Activated CD8-positive, alpha-beta T cell treated with anti-CD3 and anti-CD28 coated beads, Interleukin-2, amount 10 ng/mL, durations not matched to agents 7 days and 5 days (primary cell): ENCODE measurements around the gene IFT25. TPM values are rescaled to one million over a fixed set of nuclear protein-coding genes. Genes with fewer than 3 reads are reported as not detected.
A peak's percentile ranks its signal among the peaks of the same experiment; 100 is the strongest.
"Not testable (repeated sequence)": the region's sequence is repeated elsewhere in the genome, so short reads cannot be mapped to it uniquely, and the experiment has no call there.

Source experiments
- ATAC-seq: fragments of 150-1000 bp; cut with Tn5 transposase; one replicate; pipeline ENCODE4 v1.10.0; 2021; ENCODE audit warnings: moderate library complexity
- CTCF ChIA-PET: fragments of 350-600 bp; sonication (Branson Sonifier 250); formaldehyde crosslinking; loops from one replicate; lab custom pipeline; 2021; ENCODE audit warnings: antibody characterized with exemption; lab: Charles Lee
- POLR2A ChIA-PET: fragments of 350-600 bp; sonication (Branson Sonifier 250); formaldehyde crosslinking; loops from one replicate; lab custom pipeline; 2021; ENCODE audit warnings: antibody characterized with exemption; lab: Charles Lee
- DNase-seq: peaks from one replicate; pipeline ENCODE4 v3.0.0-alpha.2; 2020
- H3K27ac Mint-ChIP-seq: one replicate; pipeline ENCODE4 v1.8.0; 2021; ENCODE audit warnings: mild to moderate bottlenecking, mixed read lengths
- H3K27me3 Mint-ChIP-seq: one replicate; pipeline ENCODE4 v1.8.0; 2021; ENCODE audit warnings: low read depth, mixed read lengths
- H3K36me3 Mint-ChIP-seq: one replicate; pipeline ENCODE4 v1.8.0; 2021; ENCODE audit warnings: low read depth, mixed read lengths
- H3K4me1 Mint-ChIP-seq: one replicate; pipeline ENCODE4 v1.8.0; 2021; ENCODE audit warnings: low read depth, mixed read lengths
- H3K4me3 Mint-ChIP-seq: one replicate; pipeline ENCODE4 v1.8.0; 2021; ENCODE audit warnings: mild to moderate bottlenecking, mixed read lengths
- H3K9me3 Mint-ChIP-seq: one replicate; pipeline ENCODE4 v1.8.0; 2022; ENCODE audit warnings: mixed read lengths; ENCODE audit not compliant: insufficient read depth
- total RNA-seq, 2 experiments: library from RNA; stranded (reverse); gene quantifications; one replicate each; pipeline ENCODE4 v1.2.3, GENCODE V29; 2021

The IFT25 gene
- total RNA-seq, 2 experiments from 2014 or later: 83.1 to 87.1 TPM

DNA sequence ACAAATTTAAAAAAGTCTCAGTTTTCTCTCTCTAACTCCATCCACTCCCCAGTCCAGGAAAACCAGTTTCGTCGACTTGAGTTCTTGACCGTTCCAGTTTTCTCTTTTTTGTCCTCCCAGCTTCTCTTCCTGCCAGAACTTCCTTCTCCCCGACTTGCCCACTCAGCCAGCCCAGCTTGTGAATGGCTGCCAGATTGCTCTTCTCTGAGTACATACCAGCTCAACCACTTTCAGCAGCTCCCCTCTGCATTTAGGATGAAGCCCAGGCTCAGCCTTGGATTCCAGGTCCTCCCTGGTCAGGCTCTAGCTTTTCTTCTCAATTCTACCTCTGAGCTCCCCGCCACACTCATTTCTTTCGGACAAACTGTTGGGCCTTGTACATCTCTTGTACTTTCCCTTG, 50.1 kb downstream of the IFT25 start:
- no peaks in the 10 kb centered on the region for H3K36me3 Mint-ChIP-seq
- ChIA-PET POLR2A (interaction anchor here (1.1 kb wide), 1 partner anchor 16 kb away, joined by 3 read pairs; no protein-coding TSS in a partner anchor), CTCF (interaction anchor here (1.1 kb wide), 1 partner anchor 34 kb away, joined by 3 read pairs; no protein-coding TSS in a partner anchor)
- DNase-seq (no peak), ATAC-seq (no peak)
- no peak overlapping the region for H3K27ac Mint-ChIP-seq
- no peaks in the 10 kb centered on the region for H3K9me3 Mint-ChIP-seq
- H3K27me3 Mint-ChIP-seq: peaks cover 4% of the 10 kb centered on the region
- no peak overlapping the region for H3K4me3 Mint-ChIP-seq
- peaks cover 4% of the 10 kb centered on the region for H3K4me1 Mint-ChIP-seq

DNA sequence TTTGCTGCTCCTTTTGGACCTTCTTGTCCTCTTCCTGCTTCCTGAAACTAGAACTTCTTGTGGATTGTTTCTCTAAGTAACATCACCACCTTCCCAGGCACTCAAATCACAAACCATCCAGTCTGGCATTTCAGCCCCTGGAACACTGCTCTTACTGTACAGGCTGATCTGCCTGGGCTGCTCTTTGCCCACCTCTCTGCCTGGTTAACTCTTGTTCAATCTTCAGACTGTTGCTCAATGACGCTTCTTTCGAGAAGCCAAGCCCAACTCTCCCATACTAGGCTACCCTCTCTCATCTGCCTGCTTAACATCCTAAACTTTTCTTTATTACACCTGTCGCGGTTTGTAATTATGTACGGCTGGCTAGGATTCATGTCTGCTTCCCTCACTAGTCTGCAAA, 50.9 kb downstream of the IFT25 start:
- Mint-ChIP-seq H3K9me3 (no peaks in the 10 kb centered on the region), H3K27ac (no peak overlapping the region), H3K4me3 (no peak overlapping the region), H3K27me3 (peaks cover 4% of the 10 kb centered on the region), H3K36me3 (no peaks in the 10 kb centered on the region), H3K4me1 (peaks cover 11% of the 10 kb centered on the region)
- CTCF ChIA-PET: interaction anchor here (1.1 kb wide), 1 partner anchor 34 kb away, joined by 3 read pairs; no protein-coding TSS in a partner anchor
- ATAC-seq: no peak
- POLR2A ChIA-PET: interaction anchor here (1.1 kb wide), 1 partner anchor 16 kb away, joined by 3 read pairs; no protein-coding TSS in a partner anchor
- DNase-seq: no peak

DNA sequence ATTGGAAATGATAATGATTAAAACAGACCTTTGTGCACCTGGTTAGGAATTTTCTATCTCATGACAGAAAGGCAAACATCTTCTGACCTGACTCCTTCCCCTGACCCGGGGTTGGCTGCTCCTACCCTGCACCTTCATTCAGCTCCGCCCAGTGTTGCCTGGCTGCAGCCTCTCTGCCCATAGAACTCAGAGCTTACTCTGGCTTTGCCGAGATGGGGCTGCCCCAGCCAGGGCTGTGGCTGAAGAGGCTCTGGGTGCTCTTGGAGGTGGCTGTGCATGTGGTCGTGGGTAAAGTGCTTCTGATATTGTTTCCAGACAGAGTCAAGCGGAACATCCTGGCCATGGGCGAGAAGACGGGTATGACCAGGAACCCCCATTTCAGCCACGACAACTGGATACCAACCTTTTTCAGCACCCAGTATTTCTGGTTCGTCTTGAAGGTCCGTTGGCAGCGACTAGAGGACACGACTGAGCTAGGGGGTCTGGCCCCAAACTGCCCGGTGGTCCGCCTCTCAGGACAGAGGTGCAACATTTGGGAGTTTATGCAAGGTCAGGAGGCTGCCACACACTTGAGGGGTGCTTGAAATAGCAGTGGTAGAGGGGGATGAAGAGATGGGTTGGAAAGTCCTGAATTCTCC, 51.4 kb downstream of the IFT25 start, which contains the start of gene DIO1:
DIO1 (plus strand) TSS at position 189 of the 638 bp plus-strand sequence; CDS start at position 213, 24 bp downstream.
- H3K36me3 Mint-ChIP-seq: no peaks in the 10 kb centered on the region
- H3K9me3 Mint-ChIP-seq: no peaks in the 10 kb centered on the region
- H3K4me1 Mint-ChIP-seq: peaks cover 14% of the 10 kb centered on the region
- H3K27ac Mint-ChIP-seq: no peak within 1 kb of the TSS
- ChIA-PET POLR2A (no interaction called here), CTCF (interaction anchor here (1.6 kb wide), 1 partner anchor 65 kb away, joined by 5 read pairs; no protein-coding TSS in a partner anchor)
- ATAC-seq: no peak
- peaks cover 4% of the 10 kb centered on the region for H3K27me3 Mint-ChIP-seq
- DNase-seq: no peak
- no peak within 1 kb of the TSS for H3K4me3 Mint-ChIP-seq

DNA sequence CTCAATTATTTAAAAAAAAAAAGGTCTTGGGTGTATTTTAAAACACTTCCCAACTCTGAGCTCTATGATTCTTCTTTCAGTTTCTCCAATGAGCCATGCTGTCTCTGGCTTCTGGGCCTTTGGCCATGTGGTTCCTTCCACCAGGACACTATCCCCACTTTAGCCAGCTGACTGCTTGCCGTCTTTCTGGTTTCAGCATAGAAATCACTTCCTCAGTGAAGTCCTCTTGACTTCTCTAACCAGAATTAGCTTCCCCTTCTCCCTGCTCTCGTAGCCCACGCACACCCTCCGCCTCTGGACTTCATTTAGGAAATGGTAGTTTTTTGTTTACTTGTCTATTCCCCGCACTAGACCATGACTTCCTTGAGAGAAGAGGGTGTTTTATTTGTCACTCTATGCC, 52.6 kb downstream of the IFT25 start:
- DNase-seq: no peak
- H3K27ac Mint-ChIP-seq: no peak overlapping the region

DNA sequence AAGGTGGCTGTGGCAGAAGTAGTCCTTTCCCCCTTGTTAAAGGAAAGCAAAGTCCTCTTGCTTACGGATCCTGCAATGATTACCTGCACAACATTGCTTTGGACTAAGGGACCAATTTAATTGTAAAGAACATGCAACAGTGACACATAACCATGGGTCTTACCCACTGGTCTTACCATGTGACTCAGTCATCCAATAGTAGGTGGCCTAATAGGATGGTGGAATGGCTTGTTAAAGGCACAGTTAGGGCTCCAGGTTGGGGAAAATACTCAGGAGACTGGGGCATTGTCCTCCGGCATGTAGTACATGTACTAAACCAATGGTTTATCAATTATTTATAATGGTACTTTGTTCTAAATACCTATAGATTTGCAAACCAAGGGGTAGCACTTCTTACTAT, 53.8 kb downstream of the IFT25 start:
- H3K27ac Mint-ChIP-seq: no peak overlapping the region
- no peak for DNase-seq
- ATAC-seq: no peak
- H3K4me3 Mint-ChIP-seq: no peak overlapping the region
- peaks cover 4% of the 10 kb centered on the region for H3K27me3 Mint-ChIP-seq
- H3K9me3 Mint-ChIP-seq: no peaks in the 10 kb centered on the region
- ChIA-PET CTCF (interaction anchor here (2.7 kb wide), 1 partner anchor 12 kb away, joined by 20 read pairs; no protein-coding TSS in a partner anchor), POLR2A (interaction anchor here (1.1 kb wide), 1 partner anchor 21 kb away, joined by 3 read pairs; no protein-coding TSS in a partner anchor)
- H3K36me3 Mint-ChIP-seq: peaks cover 7% of the 10 kb centered on the region
- peaks cover 25% of the 10 kb centered on the region for H3K4me1 Mint-ChIP-seq

More for the DNA sequence above, 52.6 kb downstream of the IFT25 start:
- ChIA-PET CTCF (interaction anchor here (0.7 to 1.8 kb wide), 4 partner anchors 14 to 66 kb away, joined by 3 to 6 read pairs (median 4); no protein-coding TSS in a partner anchor), POLR2A (no interaction called here)
- Mint-ChIP-seq H3K4me3 (no peak overlapping the region), H3K36me3 (peaks cover 4% of the 10 kb centered on the region), H3K4me1 (peaks cover 24% of the 10 kb centered on the region), H3K27me3 (peaks cover 4% of the 10 kb centered on the region), H3K9me3 (no peaks in the 10 kb centered on the region)
- ATAC-seq: no peak

DNA sequence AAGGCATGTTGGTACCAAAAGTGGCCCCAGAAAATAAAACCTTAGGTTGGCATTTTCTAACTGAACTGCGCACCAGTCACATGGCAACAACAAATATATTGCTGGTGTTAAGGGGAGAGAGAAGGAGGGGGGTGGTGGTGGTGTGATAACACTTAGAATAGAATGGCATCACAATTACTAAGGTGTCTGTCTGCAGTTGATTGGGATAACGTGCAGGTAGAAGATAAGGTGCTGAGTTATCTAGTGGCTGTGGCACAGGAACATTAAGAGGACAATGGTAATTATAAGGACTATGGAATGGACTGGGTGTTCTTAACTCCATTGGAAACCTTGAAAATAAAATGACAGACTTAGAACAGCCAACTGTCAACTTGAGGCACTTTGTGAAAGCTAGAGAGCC, 54.5 kb downstream of the IFT25 start:
- Mint-ChIP-seq H3K9me3 (no peaks in the 10 kb centered on the region), H3K4me1 (peaks cover 27% of the 10 kb centered on the region), H3K27ac (no peak overlapping the region), H3K36me3 (peaks cover 9% of the 10 kb centered on the region), H3K4me3 (no peak overlapping the region), H3K27me3 (peaks cover 4% of the 10 kb centered on the region)
- ATAC-seq: no peak
- ChIA-PET POLR2A (interaction anchor here (1.1 to 3.2 kb wide), 3 partner anchors 9 to 55 kb away, joined by 3 to 18 read pairs (median 6); partner anchors contain the start of genes IFT25 and LRRC42), CTCF (interaction anchor here (2.7 to 3.6 kb wide), 2 partner anchors 10 to 11 kb away, joined by 10 to 20 read pairs; no protein-coding TSS in a partner anchor)
- no peak for DNase-seq

DNA sequence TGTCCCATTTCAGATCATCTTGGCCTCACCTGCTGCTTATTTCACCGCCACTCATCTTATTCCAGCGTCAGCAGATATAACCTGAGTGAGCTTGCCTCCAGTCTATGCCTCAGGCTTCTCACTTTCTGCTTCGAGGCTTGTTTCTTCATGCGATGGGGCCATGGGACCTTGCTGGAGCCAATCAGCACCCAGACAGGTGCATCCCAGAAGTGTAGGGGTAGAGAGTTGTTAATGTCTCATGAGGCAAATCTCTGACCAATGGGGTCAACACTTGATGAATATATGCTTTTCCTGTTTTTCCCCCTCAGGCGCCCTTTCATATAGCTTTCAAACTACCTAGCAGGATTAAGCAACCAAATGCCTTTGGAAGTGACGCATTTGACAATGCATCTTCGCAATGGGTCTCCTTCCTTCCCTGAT, 55.0 kb downstream of the IFT25 start:
- peaks cover 9% of the 10 kb centered on the region for H3K36me3 Mint-ChIP-seq
- CTCF ChIA-PET: interaction anchor here (2.3 to 3.6 kb wide), 3 partner anchors 10 to 55 kb away, joined by 9 to 20 read pairs (median 10); partner anchors contain the start of genes IFT25 and LRRC42
- H3K9me3 Mint-ChIP-seq: no peaks in the 10 kb centered on the region
- peaks cover 27% of the 10 kb centered on the region for H3K4me1 Mint-ChIP-seq
- peak overlapping the region; percentile 92 for H3K27ac Mint-ChIP-seq
- ATAC-seq (no peak), DNase-seq (no peak)
- H3K4me3 Mint-ChIP-seq: peak overlapping the region; percentile 95
- POLR2A ChIA-PET: interaction anchor here (0.6 to 3.2 kb wide), 5 partner anchors 10 to 55 kb away, joined by 3 to 18 read pairs (median 4); partner anchors contain the start of genes IFT25 and LRRC42
- H3K27me3 Mint-ChIP-seq: peaks cover 2% of the 10 kb centered on the region

DNA sequence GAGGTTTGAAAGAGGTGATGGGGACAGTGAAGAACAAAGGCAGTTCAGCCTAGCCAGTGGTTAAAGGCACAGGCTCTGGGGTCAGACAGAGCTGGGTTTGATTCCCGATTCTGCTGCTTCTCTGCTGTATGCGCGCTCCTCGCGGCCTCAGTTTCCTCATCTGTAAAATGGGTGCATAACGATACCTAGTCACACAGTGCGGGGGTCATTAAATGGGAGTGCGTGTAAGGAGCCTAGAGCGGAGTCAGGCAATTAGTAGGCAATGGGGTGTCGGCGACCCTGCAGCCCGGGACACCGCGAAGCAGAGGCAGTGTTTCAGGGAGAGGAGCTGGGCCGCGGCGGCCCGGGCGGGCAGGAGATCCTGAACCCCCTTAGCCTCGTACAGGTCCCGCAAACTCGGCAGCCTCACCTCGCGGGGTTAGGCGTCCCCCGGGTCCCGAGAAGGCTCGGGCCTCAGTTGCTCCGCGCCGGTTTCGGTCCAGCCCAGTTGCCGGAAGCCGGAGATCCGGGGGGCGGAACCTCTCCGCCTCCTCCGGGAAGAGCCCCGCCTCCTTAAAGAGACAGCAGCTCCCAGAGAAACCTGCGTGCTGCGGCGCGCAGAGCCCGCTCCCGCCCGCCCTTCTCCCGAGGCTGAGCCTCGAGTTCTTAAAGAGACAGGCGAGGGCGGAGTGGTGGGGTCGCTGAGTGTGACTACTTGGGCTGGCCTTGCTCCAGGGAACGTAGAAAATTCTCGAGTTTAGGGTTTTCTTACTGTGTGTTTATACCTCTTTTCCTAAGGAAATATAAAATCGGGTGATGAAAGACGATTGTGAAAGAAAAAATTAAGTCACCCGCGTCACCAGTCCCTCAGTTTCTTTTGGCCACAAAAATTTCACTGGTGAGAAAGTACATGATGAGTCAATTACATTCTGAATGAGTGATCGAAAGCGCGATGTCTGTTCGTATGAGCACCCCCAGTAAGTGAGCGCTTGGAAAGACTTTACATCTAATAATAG, 55.9 kb downstream of the IFT25 start, which contains the start of gene YIPF1:
YIPF1 (minus strand) TSS at position 494 of the 995 bp plus-strand sequence. CDS start 860 bp downstream, outside the sequence.
- H3K27me3 Mint-ChIP-seq: no peaks in the 10 kb centered on the region
- H3K36me3 Mint-ChIP-seq: peaks cover 12% of the 10 kb centered on the region
- H3K4me1 Mint-ChIP-seq: peaks cover 27% of the 10 kb centered on the region
- H3K27ac Mint-ChIP-seq: peak within 1 kb of the TSS; percentile 92
- peak; percentile 99 for ATAC-seq
- CTCF ChIA-PET: interaction anchor here (0.9 to 3.6 kb wide), 6 partner anchors 10 to 58 kb away, joined by 3 to 20 read pairs (median 6); partner anchors contain the start of genes IFT25 and LRRC42
- POLR2A ChIA-PET: interaction anchor here (0.7 to 3.2 kb wide), 5 partner anchors 9 to 56 kb away, joined by 3 to 18 read pairs (median 3); partner anchors contain the start of genes IFT25 and LRRC42
- DNase-seq: peak; percentile 90
- no peaks in the 10 kb centered on the region for H3K9me3 Mint-ChIP-seq
- peak within 1 kb of the TSS; percentile 95 for H3K4me3 Mint-ChIP-seq

DNA sequence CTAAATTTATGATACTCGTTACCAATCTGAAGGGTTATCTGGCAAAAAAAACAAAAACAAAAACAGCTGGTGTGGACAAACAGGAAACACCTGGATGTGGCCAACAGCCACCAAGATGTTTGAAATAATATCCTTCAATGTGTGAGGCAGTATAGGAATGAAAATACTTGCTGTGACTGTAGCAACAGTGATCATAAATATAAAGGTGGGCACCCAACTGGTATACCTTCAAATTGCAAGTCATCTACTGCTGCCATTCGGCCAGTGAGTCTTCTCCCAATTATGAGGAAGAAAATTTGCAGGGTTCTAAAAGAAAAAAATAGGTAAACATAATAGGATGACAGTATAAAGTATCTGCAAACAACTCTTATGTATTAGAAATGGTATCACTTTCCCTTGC, 56.8 kb downstream of the IFT25 start:
- Mint-ChIP-seq H3K4me3 (peak overlapping the region; percentile 95), H3K27ac (no peak overlapping the region), H3K4me1 (peaks cover 27% of the 10 kb centered on the region), H3K36me3 (peaks cover 12% of the 10 kb centered on the region), H3K27me3 (no peaks in the 10 kb centered on the region), H3K9me3 (no peaks in the 10 kb centered on the region)
- DNase-seq (no peak), ATAC-seq (no peak)
- ChIA-PET CTCF (interaction anchor here (1.4 to 3.6 kb wide), 4 partner anchors 12 to 59 kb away, joined by 3 to 10 read pairs (median 6); partner anchors contain the start of genes IFT25 and LRRC42), POLR2A (interaction anchor here (3.2 kb wide), 1 partner anchor 57 kb away, joined by 18 read pairs; the partner anchor contains the start of genes IFT25 and LRRC42)

DNA sequence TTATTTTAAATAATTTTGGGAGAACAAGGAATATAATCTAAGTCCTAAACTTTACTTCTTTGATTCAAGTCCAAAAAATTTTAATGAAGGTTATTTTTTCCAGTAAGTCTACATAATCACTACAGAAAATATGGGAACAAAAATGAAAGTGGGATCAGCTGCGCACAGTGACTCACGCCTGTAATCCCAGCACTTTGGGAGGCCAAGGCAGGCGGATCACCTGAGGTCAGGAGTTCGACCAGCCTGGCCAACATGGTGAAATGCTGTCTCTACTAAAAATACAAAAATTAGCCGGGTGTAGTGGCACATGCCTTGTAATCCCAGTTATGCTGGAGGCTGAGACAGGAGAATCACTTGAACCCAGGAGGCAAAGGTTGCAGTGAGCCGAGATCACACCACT, 61.9 kb downstream of the IFT25 start:
- peaks cover 34% of the 10 kb centered on the region for H3K36me3 Mint-ChIP-seq
- H3K4me1 Mint-ChIP-seq, H3K4me3 Mint-ChIP-seq, H3K27ac Mint-ChIP-seq, ATAC-seq, H3K27me3 Mint-ChIP-seq, DNase-seq, H3K9me3 Mint-ChIP-seq, POLR2A ChIA-PET: not testable (repeated sequence)
- CTCF ChIA-PET: interaction anchor here (1.1 to 2.6 kb wide), 5 partner anchors 10 to 76 kb away, joined by 3 to 11 read pairs (median 6); no protein-coding TSS in a partner anchor
